ENCODE results near the gene RAMP2. TPM values are rescaled to one million over a fixed set of nuclear protein-coding genes. Genes with fewer than 3 reads are reported as not detected.

RAMP2 gene
- total RNA-seq, 1 experiment from 2014 or later = 5.0 TPM

DNA sequence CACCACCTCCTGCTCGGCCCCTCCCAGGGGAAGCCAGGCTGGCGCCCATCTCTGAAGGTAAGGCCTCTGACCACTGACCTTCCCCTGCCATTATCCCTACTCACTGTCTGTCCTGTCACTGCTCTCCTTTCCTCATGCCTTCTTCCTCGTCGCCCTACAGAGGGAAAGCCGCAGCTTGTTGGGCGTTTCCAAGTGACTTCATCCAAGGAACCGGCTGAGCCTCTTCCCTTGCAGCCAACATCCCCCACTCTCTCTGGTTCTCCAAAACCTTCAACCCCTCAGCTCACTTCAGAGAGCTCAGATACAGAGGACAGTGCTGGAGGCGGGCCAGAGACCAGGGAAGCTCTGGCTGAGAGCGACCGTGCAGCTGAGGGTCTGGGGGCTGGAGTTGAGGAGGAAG, 34.4 kb downstream of the RAMP2 start:
- intact Hi-C loops (cut with micrococcal nuclease; ENCODE audit: unreplicated experiment) = no loop called here
- no TSS peak for BruUV-seq (replicated peaks)
- no peak for DNase-seq (ENCODE audit: low spot score)
- ChIA-PET POLR2A (ENCODE audit: low non-redundant PET) (no interaction called here), CTCF (no interaction called here)
- Histone ChIP-seq H3K27me3 (replicated peaks; ENCODE audit: insufficient read depth, low read depth, low read length, poor library complexity) (no peaks in the 10 kb centered on the region), H3K4me3 (ENCODE audit: low read depth, low read length, poor library complexity, severe bottlenecking) (no peak overlapping the region), H3K9me3 (ENCODE audit: low read depth, low read length, poor library complexity, severe bottlenecking) (no peaks in the 10 kb centered on the region), H3K36me3 (ENCODE audit: insufficient read depth, low read length, poor library complexity, severe bottlenecking) (no peaks in the 10 kb centered on the region), H3K27ac (ENCODE audit: low read depth, low read length, poor library complexity, severe bottlenecking) (no peak overlapping the region), H3K4me1 (ENCODE audit: insufficient read depth, low read length, poor library complexity, severe bottlenecking) (no peaks in the 10 kb centered on the region)
- no peak for TF ChIP-seq EZH2 (IDR thresholded peaks at IDR 0.05; ENCODE audit: borderline replicate concordance, low read depth, low read length, poor library complexity, severe bottlenecking)
- TF ChIP-seq, protein P1, sequence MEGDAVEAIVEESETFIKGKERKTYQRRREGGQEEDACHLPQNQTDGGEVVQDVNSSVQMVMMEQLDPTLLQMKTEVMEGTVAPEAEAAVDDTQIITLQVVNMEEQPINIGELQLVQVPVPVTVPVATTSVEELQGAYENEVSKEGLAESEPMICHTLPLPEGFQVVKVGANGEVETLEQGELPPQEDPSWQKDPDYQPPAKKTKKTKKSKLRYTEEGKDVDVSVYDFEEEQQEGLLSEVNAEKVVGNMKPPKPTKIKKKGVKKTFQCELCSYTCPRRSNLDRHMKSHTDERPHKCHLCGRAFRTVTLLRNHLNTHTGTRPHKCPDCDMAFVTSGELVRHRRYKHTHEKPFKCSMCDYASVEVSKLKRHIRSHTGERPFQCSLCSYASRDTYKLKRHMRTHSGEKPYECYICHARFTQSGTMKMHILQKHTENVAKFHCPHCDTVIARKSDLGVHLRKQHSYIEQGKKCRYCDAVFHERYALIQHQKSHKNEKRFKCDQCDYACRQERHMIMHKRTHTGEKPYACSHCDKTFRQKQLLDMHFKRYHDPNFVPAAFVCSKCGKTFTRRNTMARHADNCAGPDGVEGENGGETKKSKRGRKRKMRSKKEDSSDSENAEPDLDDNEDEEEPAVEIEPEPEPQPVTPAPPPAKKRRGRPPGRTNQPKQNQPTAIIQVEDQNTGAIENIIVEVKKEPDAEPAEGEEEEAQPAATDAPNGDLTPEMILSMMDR (conservative IDR thresholded peaks at IDR 0.05; ENCODE audit: low read depth, low read length) = no peak

DNA sequence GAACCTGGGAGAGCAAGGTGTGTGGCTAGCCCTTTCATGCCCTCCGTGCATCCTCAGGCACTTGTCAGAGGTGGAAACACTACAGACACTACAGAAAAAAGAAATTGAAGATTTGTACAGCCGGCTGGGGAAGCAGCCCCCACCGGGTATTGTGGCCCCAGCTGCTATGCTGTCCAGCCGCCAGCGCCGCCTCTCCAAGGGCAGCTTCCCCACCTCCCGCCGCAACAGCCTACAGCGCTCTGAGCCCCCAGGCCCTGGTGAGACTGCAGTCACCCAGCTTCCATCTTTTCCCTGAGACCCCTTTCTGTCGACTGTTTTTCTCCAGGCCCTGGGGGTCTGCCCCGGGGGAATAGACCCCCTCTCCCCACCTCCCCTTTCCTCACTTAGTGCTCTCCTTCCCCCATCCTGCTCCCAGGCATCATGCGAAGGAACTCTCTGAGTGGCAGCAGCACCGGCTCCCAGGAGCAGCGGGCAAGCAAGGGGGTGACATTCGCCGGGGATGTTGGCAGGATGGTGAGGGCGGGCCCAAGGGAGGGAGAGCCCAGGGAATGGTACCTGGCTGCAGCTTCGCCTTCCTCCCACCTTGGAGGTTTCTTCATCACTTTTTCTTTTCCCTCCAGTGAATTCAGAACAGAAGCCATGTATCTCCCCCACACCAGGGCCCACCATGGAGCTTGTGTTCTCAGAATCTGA, 35.2 kb downstream of the RAMP2 start:
- BruUV-seq (replicated peaks) = no TSS peak

DNA sequence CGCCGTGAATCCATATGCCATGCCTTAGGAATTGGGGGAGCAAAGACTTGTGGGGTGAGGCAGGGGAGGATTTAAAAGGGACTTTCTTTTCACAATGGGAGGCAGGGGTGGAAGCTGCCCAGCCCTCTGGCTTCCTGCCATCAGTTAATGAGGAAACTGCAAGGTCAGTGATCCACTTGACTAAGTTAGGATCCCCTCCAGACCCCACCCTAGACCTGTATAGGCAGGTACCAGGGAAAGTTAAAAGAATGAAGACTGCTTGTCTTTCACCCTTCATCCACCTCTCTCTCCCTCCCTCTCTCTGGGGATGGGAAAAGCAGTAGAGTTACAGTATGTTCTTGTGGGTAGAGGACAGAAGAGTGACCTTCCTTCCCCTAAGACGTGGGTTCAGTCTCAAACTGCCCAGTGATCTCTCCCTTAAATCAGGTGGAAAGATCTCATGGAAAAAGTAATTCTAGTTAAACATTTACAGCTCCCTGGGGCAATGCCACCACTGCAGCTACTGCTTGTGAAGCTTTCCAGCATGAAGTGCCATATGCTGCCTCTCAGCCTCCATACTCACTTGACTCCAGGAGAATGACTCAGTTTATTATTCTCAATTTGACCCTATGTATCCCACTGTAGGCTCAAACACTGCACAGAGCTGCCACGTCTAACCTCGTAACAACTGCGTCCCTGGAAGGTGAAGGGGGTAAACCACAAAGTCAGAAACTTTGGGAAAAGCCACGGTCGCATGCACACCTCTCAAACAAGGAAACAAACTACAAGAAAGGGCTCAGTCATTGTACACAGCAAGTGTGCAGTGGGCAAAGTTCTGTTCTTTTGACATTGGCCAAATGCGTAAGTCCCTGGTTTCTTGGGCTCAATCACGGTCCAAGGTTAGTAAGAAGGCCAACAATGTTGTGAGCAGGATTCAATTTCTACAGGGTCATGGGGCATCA, 36.3 kb downstream of the RAMP2 start:
- no peaks in the 10 kb centered on the region for H3K4me1 ChIP-seq (ENCODE audit: insufficient read depth, low read length, poor library complexity, severe bottlenecking)
- H3K27ac ChIP-seq (ENCODE audit: low read depth, low read length, poor library complexity, severe bottlenecking) = no peak overlapping the region
- H3K4me3 ChIP-seq (ENCODE audit: low read depth, low read length, poor library complexity, severe bottlenecking) = peak overlapping the region; percentile 64
- DNase-seq (ENCODE audit: low spot score) = no peak
- intact Hi-C loops (cut with micrococcal nuclease; ENCODE audit: unreplicated experiment) = no loop called here
- no peak for TF ChIP-seq EZH2 (IDR thresholded peaks at IDR 0.05; ENCODE audit: borderline replicate concordance, low read depth, low read length, poor library complexity, severe bottlenecking)
- TF ChIP-seq, protein P1 (conservative IDR thresholded peaks at IDR 0.05; ENCODE audit: low read depth, low read length) = no peak
- no peaks in the 10 kb centered on the region for H3K9me3 ChIP-seq (ENCODE audit: low read depth, low read length, poor library complexity, severe bottlenecking)
- CTCF ChIA-PET = no interaction called here
- BruUV-seq (replicated peaks) = no TSS peak
- POLR2A ChIA-PET (ENCODE audit: low non-redundant PET) = no interaction called here
- H3K27me3 ChIP-seq (replicated peaks; ENCODE audit: insufficient read depth, low read depth, low read length, poor library complexity) = no peaks in the 10 kb centered on the region
- H3K36me3 ChIP-seq (ENCODE audit: insufficient read depth, low read length, poor library complexity, severe bottlenecking) = no peaks in the 10 kb centered on the region

More for the DNA sequence above, 35.2 kb downstream of the RAMP2 start:
- intact Hi-C loops (cut with micrococcal nuclease; ENCODE audit: unreplicated experiment) = no loop called here
- no peak for DNase-seq (ENCODE audit: low spot score)
- no peaks in the 10 kb centered on the region for H3K4me1 ChIP-seq (ENCODE audit: insufficient read depth, low read length, poor library complexity, severe bottlenecking)
- no peaks in the 10 kb centered on the region for H3K9me3 ChIP-seq (ENCODE audit: low read depth, low read length, poor library complexity, severe bottlenecking)
- TF ChIP-seq EZH2 (IDR thresholded peaks at IDR 0.05; ENCODE audit: borderline replicate concordance, low read depth, low read length, poor library complexity, severe bottlenecking) = no peak
- TF ChIP-seq, protein P1 (conservative IDR thresholded peaks at IDR 0.05; ENCODE audit: low read depth, low read length) = no peak
- no peak overlapping the region for H3K4me3 ChIP-seq (ENCODE audit: low read depth, low read length, poor library complexity, severe bottlenecking)
- no peaks in the 10 kb centered on the region for H3K27me3 ChIP-seq (replicated peaks; ENCODE audit: insufficient read depth, low read depth, low read length, poor library complexity)
- CTCF ChIA-PET = no interaction called here
- H3K27ac ChIP-seq (ENCODE audit: low read depth, low read length, poor library complexity, severe bottlenecking) = no peak overlapping the region
- POLR2A ChIA-PET (ENCODE audit: low non-redundant PET) = no interaction called here
- H3K36me3 ChIP-seq (ENCODE audit: insufficient read depth, low read length, poor library complexity, severe bottlenecking) = no peaks in the 10 kb centered on the region

All from A673 (cell line).